HCT116 (cell line): ENCODE measurements around the gene SNAP47. TPM values are rescaled to one million over a fixed set of nuclear protein-coding genes. Genes with fewer than 3 reads are reported as not detected.

Experiments
- ATAC-seq: fragments of 200-7000 bp; cut with Tn5 transposase; 2 replicates; pipeline ENCODE4 v1.9.1; 2020; ENCODE audit warnings: mild to moderate bottlenecking, moderate library complexity
- BruUV-seq: library from RNA; stranded (reverse); fragments of 400-500 nt; replicated peaks from 2 replicates; lab custom pipeline; 2021; lab: Mats Ljungman, UMichigan
- CTCF ChIA-PET: fragments of 300-600 bp; sonication (Branson Sonifier 250); formaldehyde crosslinking; loops from one replicate; lab custom pipeline; 2021; ENCODE audit warnings: antibody characterized with exemption; lab: Charles Lee
- POLR2A ChIA-PET: fragments of 300-600, 350-600 bp; sonication (Branson Sonifier 250); formaldehyde crosslinking; loops from one replicate; lab custom pipeline; 2021; ENCODE audit warnings: antibody characterized with exemption; lab: Charles Lee
- RAD21 ChIA-PET, 2 experiments: fragments of 300-600 bp; sonication (Branson Sonifier 250); formaldehyde crosslinking; loops; one replicate each; lab custom pipeline; 2023; ENCODE audit warnings: low total read pairs in 2 of 2; ENCODE audit not compliant: uncharacterized antibody in 2 of 2, unreplicated experiment in 2 of 2, low non-redundant PET in 1 of 2; lab: Charles Lee
- DNase-seq: peaks from one replicate; pipeline ENCODE4 v3.0.0-alpha.2; 2010; ENCODE audit warnings: low read depth, low spot score
- H2AFZ ChIP-seq: fragments of 200-600 bp; shearing (Covaris generic), sonication (generic); 2 replicates; pipeline ENCODE4 v1.6.1; 2017; ENCODE audit warnings: low read depth, mixed run types, mixed read lengths, antibody characterized with exemption, low read length; ENCODE audit not compliant: poor library complexity, severe bottlenecking
- H3K27ac ChIP-seq: 2 replicates; pipeline ENCODE4 v1.5.1; 2012; ENCODE audit warnings: low read depth, low read length
- H3K27me3 ChIP-seq: fragments of 200-600 bp; sonication (generic); 2 replicates; pipeline ENCODE4 v1.6.1; 2016; ENCODE audit warnings: mixed run types, low read length, mixed read lengths; ENCODE audit not compliant: insufficient read depth
- H3K36me3 ChIP-seq, 2 experiments: fragments of 200-500 bp in 1 of 2; fragments of 200-600 bp in 1 of 2; sonication (Bioruptor generic) in 1 of 2; sonication (generic) in 1 of 2; 2 replicates each; pipeline versions ENCODE4 v1.5.1 to v1.6.1; 2014 to 2016; ENCODE audit warnings: low read length in 2 of 2, inconsistent platforms in 1 of 2, mixed read lengths in 1 of 2, mixed run types in 1 of 2; ENCODE audit not compliant: insufficient read depth in 2 of 2, control insufficient read depth in 1 of 2
- H3K4me1 ChIP-seq, 2 experiments: fragments of 200-600 bp in 1 of 2; sonication (generic) in 1 of 2; 2 replicates each; pipeline versions ENCODE4 v1.5.1 to v1.6.1; 2012 to 2017; ENCODE audit warnings: low read length in 2 of 2, inconsistent platforms in 1 of 2, mild to moderate bottlenecking in 1 of 2, mixed read lengths in 1 of 2, mixed run types in 1 of 2, moderate library complexity in 1 of 2; ENCODE audit not compliant: insufficient read depth in 2 of 2, control insufficient read depth in 1 of 2
- H3K4me2 ChIP-seq: fragments of 200-600 bp; sonication (generic); 2 replicates; pipeline ENCODE4 v1.6.1; 2017; ENCODE audit warnings: mixed run types, low read length, mixed read lengths
- H3K4me3 ChIP-seq, 2 experiments: fragments of 200-600 bp in 1 of 2; sonication (generic) in 1 of 2; replicated peaks in 1 of 2; 2 replicates each; pipeline ENCODE4 v1.5.1; 2011 to 2016; ENCODE audit warnings: low read length in 2 of 2, control low read depth in 1 of 2, low read depth in 1 of 2, mild to moderate bottlenecking in 1 of 2, mixed read lengths in 1 of 2, mixed run types in 1 of 2
- H3K79me2 ChIP-seq: fragments of 200-600 bp; sonication (generic); 2 replicates; pipeline ENCODE4 v1.6.1; 2017; ENCODE audit warnings: mild to moderate bottlenecking, mixed run types, low read length, moderate library complexity, mixed read lengths; ENCODE audit not compliant: insufficient read depth
- H3K9ac ChIP-seq: fragments of 200-600 bp; sonication (generic); 2 replicates; pipeline ENCODE4 v1.6.1; 2016; ENCODE audit warnings: low read length, mixed read lengths
- H3K9me2 ChIP-seq: fragments of 200-600 bp; sonication (generic), shearing (Covaris generic); 2 replicates; pipeline ENCODE4 v1.6.1; 2017; ENCODE audit warnings: mixed run types, mild to moderate bottlenecking, moderate library complexity; ENCODE audit not compliant: insufficient read depth
- H3K9me3 ChIP-seq, 2 experiments: fragments of 200-500 bp in 1 of 2; fragments of 200-600 bp in 1 of 2; sonication (Bioruptor generic) in 1 of 2; sonication (generic) in 1 of 2; 2 replicates each; pipeline ENCODE4 v1.6.1; 2014 to 2017; ENCODE audit warnings: low read length in 2 of 2, mixed read lengths in 2 of 2, inconsistent platforms in 1 of 2, low read depth in 1 of 2, mild to moderate bottlenecking in 1 of 2, mixed run types in 1 of 2, moderate library complexity in 1 of 2; ENCODE audit not compliant: control insufficient read depth in 1 of 2, insufficient read depth in 1 of 2
- H4K20me1 ChIP-seq: fragments of 200-600 bp; sonication (generic), shearing (Covaris generic); 2 replicates; pipeline ENCODE4 v1.6.1; 2017; ENCODE audit warnings: mixed run types, mild to moderate bottlenecking, moderate library complexity; ENCODE audit not compliant: insufficient read depth
- CBX3 ChIP-seq: IDR thresholded peaks from 2 replicates; pipeline ENCODE4 v1.6.1; 2012; ENCODE audit warnings: low read depth
- CEBPB ChIP-seq: IDR thresholded peaks from 2 replicates; pipeline ENCODE4 v1.6.1; 2012; ENCODE audit warnings: low read depth
- CTCF ChIP-seq, 3 experiments: fragments of 200-600 bp in 1 of 3; sonication (generic) in 1 of 3; IDR thresholded peaks in 2 of 3; conservative IDR thresholded peaks in 1 of 3; 2 replicates each; pipeline ENCODE4 v1.5.1; 2012 to 2017; ENCODE audit warnings: low read depth in 2 of 3, low read length in 2 of 3, antibody characterized with exemption in 1 of 3, borderline replicate concordance in 1 of 3, control low read depth in 1 of 3, mild to moderate bottlenecking in 1 of 3, mixed read lengths in 1 of 3, mixed run types in 1 of 3, moderate library complexity in 1 of 3; ENCODE audit not compliant: insufficient read depth in 1 of 3
- EGR1 ChIP-seq: IDR thresholded peaks from 2 replicates; pipeline ENCODE4 v1.6.1; 2012; ENCODE audit warnings: low read depth
- ELF1 ChIP-seq: IDR thresholded peaks from 2 replicates; pipeline ENCODE4 v1.6.1; 2012; ENCODE audit warnings: low read depth, borderline replicate concordance
- EZH2phosphoT487 ChIP-seq: fragments of 200-600 bp; IDR thresholded peaks from 2 replicates; pipeline ENCODE4 v1.6.1; 2018; ENCODE audit warnings: antibody characterized with exemption, borderline replicate concordance
- POLR2AphosphoS5 ChIP-seq: IDR thresholded peaks from 2 replicates; pipeline ENCODE4 v1.6.1; 2011; ENCODE audit warnings: mild to moderate bottlenecking, low read depth, low read length, moderate library complexity
- RAD21 ChIP-seq: IDR thresholded peaks from 2 replicates; pipeline ENCODE4 v1.6.1; 2012; ENCODE audit warnings: low read depth, mild to moderate bottlenecking
- REST ChIP-seq: IDR thresholded peaks from 2 replicates; pipeline ENCODE4 v1.6.1; 2012; ENCODE audit warnings: low read depth
- SP1 ChIP-seq: IDR thresholded peaks from 2 replicates; pipeline ENCODE4 v1.6.1; 2012; ENCODE audit warnings: low read depth
- TCF7L2 ChIP-seq: IDR thresholded peaks from 2 replicates; pipeline ENCODE4 v1.7.0; 2011; ENCODE audit warnings: borderline replicate concordance, inconsistent platforms; ENCODE audit not compliant: insufficient read depth, insufficient read length; ENCODE audit errors: extremely low read depth
- ZBTB33 ChIP-seq: IDR thresholded peaks from 2 replicates; pipeline ENCODE4 v1.6.1; 2011; ENCODE audit warnings: mild to moderate bottlenecking, low read length, moderate library complexity; ENCODE audit not compliant: insufficient replicate concordance; ENCODE audit errors: extremely low read depth
- ZFX ChIP-seq: fragments of 450-650 bp; IDR thresholded peaks from 2 replicates; pipeline ENCODE4 v1.6.1; 2017
- intact Hi-C: fragments of 100-400 bp; cut with micrococcal nuclease; formaldehyde crosslinking; loops from 2 replicates; pipeline ENCODE4 v1.10.0; 2022
- total RNA-seq: library from RNA; stranded (reverse); gene quantifications from one replicate; pipeline ENCODE4 v1.2.1, GENCODE V29; 2021; ENCODE audit not compliant: unreplicated experiment

Gene SNAP47
- total RNA-seq, 1 experiment from 2014 or later, result 37.9 TPM

- TF ChIP-seq CBX3, result no peak
- TF ChIP-seq CEBPB, result no peak
- no peak for TF ChIP-seq REST
- no peak for TF ChIP-seq ELF1
- no peak for TF ChIP-seq POLR2AphosphoS5
- TF ChIP-seq EGR1, result no peak
- TF ChIP-seq CTCF (IDR thresholded peaks at IDR 0.05 in 2 of 3, conservative IDR thresholded peaks at IDR 0.05 in 1 of 3; ENCODE audit: borderline replicate concordance in 1 of 3, insufficient read depth in 1 of 3, low read depth in 2 of 3, low read length in 2 of 3), result no peak
- TF ChIP-seq ZBTB33, result no peak
- no peak for TF ChIP-seq TCF7L2
- no peak for TF ChIP-seq ZFX
- TF ChIP-seq EZH2phosphoT487, result no peak
- no peak for TF ChIP-seq RAD21
- no peak for TF ChIP-seq SP1
- H3K79me2 ChIP-seq, result peaks cover 29% of the 10 kb centered on the region; the same call in 1 of the 2 replicates
- no peaks in the 10 kb centered on the region for H3K9me3 ChIP-seq
- peak overlapping the region; percentile 44 for H3K27ac ChIP-seq
- intact Hi-C loops, result loop anchor here (5.0 to 10.0 kb wide), 3 partner anchors 282 to 753 kb away; no protein-coding TSS in a partner anchor
- H3K9me2 ChIP-seq, result no peaks in the 10 kb centered on the region
- no peaks in the 10 kb centered on the region for H4K20me1 ChIP-seq
- no peak overlapping the region for H2AFZ ChIP-seq
- peaks cover 18 to 34% of the 10 kb centered on the region in 2 experiments; a peak in 3 of 4 replicates for H3K36me3 ChIP-seq
- POLR2A ChIA-PET, result no interaction called here
- RAD21 ChIA-PET, result interaction anchor here in 1 of 2 experiments (1.0 kb wide), 1 partner anchor 182 kb away, joined by 3 read pairs; no protein-coding TSS in a partner anchor
- H3K9ac ChIP-seq, result no peak overlapping the region
- no peaks in the 10 kb centered on the region for H3K27me3 ChIP-seq
- BruUV-seq, result no TSS peak
- DNase-seq, result no peak
- H3K4me1 ChIP-seq, result peaks cover 3 to 18% of the 10 kb centered on the region in 2 experiments; a peak in 2 of 4 replicates
- no peak overlapping the region for H3K4me3 ChIP-seq
- no peak for ATAC-seq
- 0 out of 2 replicates have a peak overlapping the region, but pooled peaks have one; percentile 9 for H3K4me2 ChIP-seq
- CTCF ChIA-PET, result interaction anchor here (1.2 to 4.0 kb wide), 2 partner anchors 183 to 190 kb away, joined by 3 to 31 read pairs; partner anchors contain the start of gene WNT9A
Measured at GRCh38 chr1:227764019-227764391, 28.8 kb downstream of the SNAP47 start.
